ENCODE results near the gene KCTD4.
"Not testable (repeated sequence)": the region's sequence is repeated elsewhere in the genome, so short reads cannot be mapped to it uniquely, and the experiment has no call there.

Gene KCTD4

GRCh38 chr13:45215392-45216077 is 14.7 kb upstream of the KCTD4 start:
- DNase-seq, result no peak

- DNase-seq, result no peak
These were observed 8.4 kb upstream of the KCTD4 start for GRCh38 chr13:45209229-45209628.

GRCh38 chr13:45208132-45208531 is 7.3 kb upstream of the KCTD4 start:
- no peak for DNase-seq

- DNase-seq, result no peak
These were observed 6.5 kb upstream of the KCTD4 start for GRCh38 chr13:45207319-45207718.

GRCh38 chr13:45206340-45206739 is 5.5 kb upstream of the KCTD4 start:
- DNase-seq, result no peak

- no peak for DNase-seq
These were observed 4.3 kb upstream of the KCTD4 start for GRCh38 chr13:45205124-45205523.

- DNase-seq, result no peak
These were observed 1.1 kb downstream of the KCTD4 start for GRCh38 chr13:45199711-45200110.

- no peak for DNase-seq
These were observed 1.9 kb downstream of the KCTD4 start for GRCh38 chr13:45198924-45199323.

GRCh38 chr13:45198041-45198440 is 2.8 kb downstream of the KCTD4 start:
- no peak for DNase-seq

GRCh38 chr13:45196622-45197021 is 4.2 kb downstream of the KCTD4 start:
- no peak for DNase-seq

GRCh38 chr13:45196096-45196495 is 4.7 kb downstream of the KCTD4 start:
- no peak for DNase-seq

- no peak for DNase-seq
These were observed 5.4 kb downstream of the KCTD4 start for GRCh38 chr13:45195421-45195820.

GRCh38 chr13:45194081-45194939 is 6.5 kb downstream of the KCTD4 start:
- DNase-seq, result peak; percentile 74

GRCh38 chr13:45191874-45192273 is 9.0 kb downstream of the KCTD4 start:
- no peak for DNase-seq

GRCh38 chr13:45189511-45189910 is 11.3 kb downstream of the KCTD4 start:
- DNase-seq, result not testable (repeated sequence)

- DNase-seq, result not testable (repeated sequence)
These were observed 11.8 kb downstream of the KCTD4 start for GRCh38 chr13:45189077-45189476.

- no peak for DNase-seq
These were observed 15.6 kb downstream of the KCTD4 start for GRCh38 chr13:45185286-45185685.

- DNase-seq, result no peak
These were observed 16.2 kb downstream of the KCTD4 start for GRCh38 chr13:45184693-45185092.

- DNase-seq, result no peak
These were observed 19.9 kb downstream of the KCTD4 start for GRCh38 chr13:45180713-45181601.

- DNase-seq, result no peak
These were observed 20.5 kb downstream of the KCTD4 start for GRCh38 chr13:45180303-45180702.

GRCh38 chr13:45179428-45179827 is 21.4 kb downstream of the KCTD4 start:
- no peak for DNase-seq

GRCh38 chr13:45178349-45179162 is 22.3 kb downstream of the KCTD4 start:
- DNase-seq, result no peak

Measured in NCI-H526 treated with DMSO at 0.1 percent for 48 hours (cell line).